ENCODE data around the gene FRMD4A. TPM values are rescaled to one million over a fixed set of nuclear protein-coding genes. Genes with fewer than 3 reads are reported as not detected.
A peak's percentile ranks its signal among the peaks of the same experiment; 100 is the strongest.

The FRMD4A gene
- polyA plus RNA-seq, 3 donors: 82.0 to 91.8 (median 86.9) TPM

- no peak for DNase-seq (ENCODE audit: extremely low read depth in 1 of 11, low read depth in 9 of 11, low spot score in 4 of 11)
These were observed 696.5 kb downstream of the FRMD4A start for GRCh38 chr10:13634207-13634606.

DNA sequence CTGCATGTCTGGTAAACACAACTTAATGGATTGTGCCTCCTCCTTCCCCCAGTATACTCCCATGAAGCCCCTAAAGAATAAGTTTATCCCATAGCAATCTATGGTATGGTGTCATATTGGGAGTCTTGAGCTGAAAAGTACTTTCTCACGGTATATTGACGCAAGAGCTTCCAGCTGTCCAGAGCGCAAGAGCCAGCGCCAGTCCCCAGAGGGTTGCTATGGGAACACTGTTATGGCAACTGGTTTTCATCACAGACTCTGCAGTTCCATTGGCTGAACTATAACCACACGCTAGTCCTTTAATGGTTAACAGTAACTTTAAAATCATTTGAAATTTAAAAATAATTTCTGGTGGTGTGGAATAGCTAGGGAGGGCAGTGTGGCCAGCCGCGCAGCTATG lies 697.0 kb downstream of the FRMD4A start:
- DNase-seq (ENCODE audit: extremely low read depth in 1 of 11, low read depth in 9 of 11, low spot score in 4 of 11): peak in 2 of 11 donors; percentile 32 to 46

- no peak for DNase-seq (ENCODE audit: extremely low read depth in 1 of 11, low read depth in 9 of 11, low spot score in 4 of 11)
These were observed 697.8 kb downstream of the FRMD4A start for GRCh38 chr10:13632884-13633440.

- DNase-seq (ENCODE audit: extremely low read depth in 1 of 11, low read depth in 9 of 11, low spot score in 4 of 11): no peak
These were observed 698.3 kb downstream of the FRMD4A start for GRCh38 chr10:13632440-13632839.

- DNase-seq (ENCODE audit: extremely low read depth in 1 of 11, low read depth in 9 of 11, low spot score in 4 of 11): no peak
These were observed 699.1 kb downstream of the FRMD4A start for GRCh38 chr10:13631594-13631993.

GRCh38 chr10:13630231-13630630 lies 700.5 kb downstream of the FRMD4A start:
- no peak for DNase-seq (ENCODE audit: extremely low read depth in 1 of 11, low read depth in 9 of 11, low spot score in 4 of 11)

GRCh38 chr10:13629116-13629515 lies 701.6 kb downstream of the FRMD4A start:
- DNase-seq (ENCODE audit: extremely low read depth in 1 of 11, low read depth in 9 of 11, low spot score in 4 of 11): no peak

- DNase-seq (ENCODE audit: extremely low read depth in 1 of 11, low read depth in 9 of 11, low spot score in 4 of 11): no peak
These were observed 702.1 kb downstream of the FRMD4A start for GRCh38 chr10:13628661-13629060.

GRCh38 chr10:13627459-13628310 lies 703.0 kb downstream of the FRMD4A start:
- no peak for DNase-seq (ENCODE audit: extremely low read depth in 1 of 11, low read depth in 9 of 11, low spot score in 4 of 11)

DNA sequence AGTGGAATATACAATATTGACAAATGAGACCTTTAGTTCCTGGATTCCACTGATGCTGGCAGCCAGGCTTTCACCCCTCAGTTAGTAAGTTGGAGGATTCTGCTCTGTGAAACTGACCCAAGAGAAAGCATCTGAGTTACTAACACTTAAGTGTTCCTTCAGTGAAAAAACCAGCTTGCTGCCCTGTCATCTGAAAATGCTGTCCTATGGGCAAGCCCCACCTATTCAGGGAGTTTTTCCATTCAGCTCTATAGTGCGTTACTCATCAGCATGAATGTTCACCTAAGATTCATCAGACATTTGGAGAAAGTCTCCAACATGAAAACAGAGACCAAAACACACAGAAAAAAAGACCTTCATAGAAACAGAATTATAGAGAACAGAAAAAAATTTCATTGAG lies 706.1 kb downstream of the FRMD4A start:
- DNase-seq (ENCODE audit: extremely low read depth in 1 of 11, low read depth in 9 of 11, low spot score in 4 of 11): no peak

DNA sequence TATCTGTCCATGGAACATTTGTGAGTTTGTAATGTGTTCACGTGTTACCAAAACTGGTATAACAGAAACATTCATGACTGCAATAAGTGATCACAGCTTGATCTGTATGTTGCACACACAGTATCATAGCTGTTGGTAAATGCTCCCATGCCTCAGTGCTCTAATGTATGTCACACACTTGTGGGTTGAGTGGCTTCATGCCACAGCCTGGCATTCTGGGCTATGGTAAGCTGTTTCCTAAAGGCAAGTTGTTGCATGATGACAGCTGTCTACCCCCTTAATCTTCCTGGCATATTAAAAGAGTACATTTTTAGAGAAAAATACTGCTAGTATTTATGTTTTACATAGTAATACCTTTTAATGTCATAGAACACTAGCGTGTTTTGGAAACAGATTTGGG lies 708.8 kb downstream of the FRMD4A start:
- DNase-seq (ENCODE audit: extremely low read depth in 1 of 11, low read depth in 9 of 11, low spot score in 4 of 11): no peak

- no peak for DNase-seq (ENCODE audit: extremely low read depth in 1 of 11, low read depth in 9 of 11, low spot score in 4 of 11)
These were observed 713.6 kb downstream of the FRMD4A start for GRCh38 chr10:13617116-13617515.

DNA sequence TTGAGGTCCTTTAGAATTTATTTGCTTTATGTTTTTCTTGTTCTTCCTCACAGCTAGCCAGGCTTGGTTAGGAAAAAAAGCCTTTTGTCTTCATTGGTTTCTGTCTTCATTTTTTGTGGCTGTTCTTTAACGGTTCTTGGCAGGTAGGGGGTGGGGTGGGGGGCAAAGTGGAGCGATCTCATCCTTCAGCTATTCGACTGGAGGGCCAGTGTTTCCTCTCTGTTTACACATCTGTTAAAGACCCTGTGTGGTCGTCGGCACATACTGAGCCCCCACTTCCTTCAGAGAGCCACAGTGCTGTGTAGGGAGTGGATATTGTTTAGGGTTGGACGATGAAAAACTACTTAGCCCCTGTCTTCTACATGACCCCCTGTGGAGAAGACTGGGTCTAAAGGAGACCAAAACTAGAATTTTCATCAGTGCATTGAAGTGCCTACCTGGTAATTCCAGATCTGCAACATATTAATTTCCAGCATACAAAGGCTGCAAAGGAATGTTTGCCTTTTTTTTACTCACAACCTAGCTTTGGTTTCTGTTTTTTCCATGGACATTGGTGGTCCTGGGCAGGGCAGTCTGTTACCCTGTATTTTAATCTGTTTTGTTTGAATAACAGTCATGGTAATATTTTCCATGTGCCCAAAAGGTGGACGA lies 714.9 kb downstream of the FRMD4A start:
- no peak for DNase-seq (ENCODE audit: extremely low read depth in 1 of 11, low read depth in 9 of 11, low spot score in 4 of 11)

- peak in 5 of 11 donors; percentile 32 to 58 (median 43) for DNase-seq (ENCODE audit: extremely low read depth in 1 of 11, low read depth in 9 of 11, low spot score in 4 of 11)
These were observed 716.0 kb downstream of the FRMD4A start for GRCh38 chr10:13614530-13615332.

GRCh38 chr10:13613519-13613918 lies 717.2 kb downstream of the FRMD4A start:
- peak in 3 of 11 donors; percentile 38 to 54 (median 48) for DNase-seq (ENCODE audit: extremely low read depth in 1 of 11, low read depth in 9 of 11, low spot score in 4 of 11)

DNA sequence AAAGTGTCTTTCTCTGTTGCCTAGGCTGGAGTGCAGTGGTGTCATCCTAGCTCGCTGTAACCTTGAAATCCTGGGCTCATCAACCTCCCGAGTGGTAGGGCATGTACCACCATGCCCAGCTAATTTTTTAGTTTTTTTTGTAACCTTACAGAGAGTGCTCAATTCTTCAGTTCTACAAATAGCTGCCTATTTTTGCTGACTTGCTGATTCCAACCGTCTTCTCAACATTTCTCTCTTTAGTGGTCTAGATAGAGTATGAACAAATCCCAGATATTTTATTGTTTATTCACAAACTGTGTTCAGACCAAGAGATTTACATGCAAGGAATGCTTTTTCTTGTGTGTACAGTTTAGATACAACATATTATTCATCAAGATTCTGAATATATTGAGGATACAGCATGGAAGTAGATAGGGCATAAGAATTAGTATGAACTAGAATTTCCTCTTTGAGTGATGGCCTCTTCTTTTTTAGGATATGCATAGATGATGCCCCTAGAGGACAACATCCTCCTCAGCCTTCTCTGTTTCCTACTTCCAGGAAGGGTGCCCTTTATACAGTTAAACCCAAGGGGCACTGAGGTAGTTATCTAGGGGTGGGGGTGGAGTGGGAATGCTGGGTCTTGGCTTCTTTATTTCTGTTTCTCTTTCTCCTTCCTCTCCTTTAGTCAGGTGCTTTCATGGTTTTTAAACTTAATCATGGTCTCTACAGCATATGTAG lies 717.9 kb downstream of the FRMD4A start:
- DNase-seq (ENCODE audit: extremely low read depth in 1 of 11, low read depth in 9 of 11, low spot score in 4 of 11): no peak

DNA sequence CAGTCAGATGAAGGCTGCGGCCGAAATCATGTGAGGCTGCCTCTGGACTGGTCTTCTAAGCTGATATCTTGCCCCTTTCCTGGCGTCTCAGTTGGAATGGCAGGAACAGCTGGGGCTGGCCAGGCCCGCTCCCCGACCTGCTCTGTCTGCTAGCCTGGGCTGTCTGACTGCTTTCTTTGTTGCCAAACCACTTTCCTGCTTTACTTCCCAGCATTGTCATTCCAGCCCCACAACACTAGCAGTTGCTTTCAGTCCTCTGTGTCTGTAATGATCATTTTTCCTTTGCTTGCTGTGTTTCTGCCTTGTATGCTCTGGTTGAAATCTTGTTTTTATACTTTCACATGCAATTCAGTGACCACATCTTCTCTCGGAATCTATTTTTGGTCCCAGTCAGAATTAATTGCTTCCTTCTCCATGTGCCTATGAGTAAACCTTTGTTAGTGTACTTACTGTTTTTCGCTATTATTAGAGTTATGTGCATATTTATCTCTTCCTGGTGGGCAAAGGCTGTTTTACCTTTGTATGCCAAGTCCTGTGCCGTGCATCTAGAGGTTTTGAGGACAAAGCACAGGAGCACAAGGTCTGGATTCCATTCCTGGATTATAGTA lies 722.4 kb downstream of the FRMD4A start:
- no peak for DNase-seq (ENCODE audit: extremely low read depth in 1 of 11, low read depth in 9 of 11, low spot score in 4 of 11)

GRCh38 chr10:13604357-13605040 lies 726.2 kb downstream of the FRMD4A start:
- no peak for DNase-seq (ENCODE audit: extremely low read depth in 1 of 11, low read depth in 9 of 11, low spot score in 4 of 11)

Data from renal cortex interstitium (tissue), 11 donors.